GM21526 (cell line): ENCODE results near the gene SEC14L1.

Source experiments
- ATAC-seq: cut with Tn5 transposase; IDR thresholded peaks from one replicate; pipeline ENCODE4 v1.9.1; 2021; ENCODE audit warnings: moderate library complexity; ENCODE audit not compliant: unreplicated experiment, low FRiP score

Gene SEC14L1

GRCh38 chr17:77160091-77160874 is 19.5 kb downstream of the SEC14L1 start:
- ATAC-seq: no peak

- no peak for ATAC-seq
Measured at GRCh38 chr17:77160875-77161530, 20.2 kb downstream of the SEC14L1 start.

- ATAC-seq: no peak
Measured at GRCh38 chr17:77161953-77162352, 21.2 kb downstream of the SEC14L1 start.

- no peak for ATAC-seq
Measured at GRCh38 chr17:77163001-77163400, 22.2 kb downstream of the SEC14L1 start.

- ATAC-seq: no peak
Measured at GRCh38 chr17:77163511-77164280, 22.9 kb downstream of the SEC14L1 start.

GRCh38 chr17:77164483-77165091 is 23.8 kb downstream of the SEC14L1 start:
- no peak for ATAC-seq

GRCh38 chr17:77165577-77165976 is 24.8 kb downstream of the SEC14L1 start:
- no peak for ATAC-seq

- no peak for ATAC-seq
Measured at GRCh38 chr17:77167472-77168306, 26.9 kb downstream of the SEC14L1 start.

GRCh38 chr17:77173104-77173503 is 32.3 kb downstream of the SEC14L1 start:
- no peak for ATAC-seq

GRCh38 chr17:77174928-77175661 is 34.3 kb downstream of the SEC14L1 start:
- ATAC-seq: no peak

GRCh38 chr17:77177002-77177741 is 36.4 kb downstream of the SEC14L1 start:
- no peak for ATAC-seq

GRCh38 chr17:77178050-77178449 is 37.3 kb downstream of the SEC14L1 start:
- no peak for ATAC-seq

- no peak for ATAC-seq
Measured at GRCh38 chr17:77178563-77178962, 37.8 kb downstream of the SEC14L1 start.

- no peak for ATAC-seq
Measured at GRCh38 chr17:77180503-77181357, 40.0 kb downstream of the SEC14L1 start.

GRCh38 chr17:77182205-77183172 is 41.7 kb downstream of the SEC14L1 start:
- no peak for ATAC-seq

GRCh38 chr17:77184474-77184873 is 43.7 kb downstream of the SEC14L1 start:
- ATAC-seq: no peak

- ATAC-seq: no peak
Measured at GRCh38 chr17:77185137-77185536, 44.4 kb downstream of the SEC14L1 start.
